ENCODE results near the gene TRIM31.

The TRIM31 gene

DNA sequence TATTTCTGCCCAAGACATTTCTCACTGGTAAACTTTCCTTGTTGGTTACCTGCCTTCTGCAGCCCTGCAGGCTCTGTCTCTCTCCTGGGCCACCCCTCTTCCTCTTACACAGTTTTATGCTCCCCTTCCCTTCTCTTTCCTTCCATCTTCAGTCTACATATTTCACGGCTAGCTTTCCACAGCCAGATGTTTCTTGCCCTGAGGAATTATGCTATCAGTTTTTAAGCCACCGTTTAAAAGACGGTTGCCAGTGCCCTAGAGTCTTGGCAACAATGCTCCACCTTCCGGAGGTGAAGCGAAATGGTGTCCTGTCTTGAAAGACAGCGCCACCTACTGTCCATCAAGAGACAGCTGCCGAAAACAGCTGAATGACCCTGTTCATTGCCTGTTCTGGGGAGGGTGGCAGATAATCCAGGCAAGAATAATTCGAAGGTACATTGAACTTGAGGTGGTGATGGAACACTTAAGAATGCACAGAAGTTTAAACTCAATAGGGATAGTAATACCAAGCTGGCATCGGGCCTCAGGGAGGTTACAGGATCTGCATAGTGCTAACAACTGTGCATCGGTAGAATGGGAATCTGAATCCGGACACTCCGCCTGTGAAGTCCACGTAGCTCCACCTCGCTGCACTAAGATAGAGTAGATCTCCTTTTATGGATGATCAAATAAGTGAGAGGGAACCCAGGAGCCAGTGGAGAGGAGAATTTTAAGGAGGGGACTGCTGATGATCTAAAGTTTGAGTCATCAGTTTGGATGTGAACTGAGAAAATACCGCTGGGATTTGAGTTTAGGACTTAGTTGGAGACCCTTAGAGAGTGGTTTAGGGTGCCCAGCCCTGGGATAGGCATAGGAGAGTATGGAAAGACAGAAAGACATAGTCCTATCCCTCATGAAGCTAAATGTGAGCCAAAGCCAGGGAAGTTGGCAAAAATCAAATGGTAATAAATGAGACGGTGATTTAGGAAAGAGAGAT is 18.3 kb upstream of the TRIM31 start:
- TF ChIP-seq, protein P1, sequence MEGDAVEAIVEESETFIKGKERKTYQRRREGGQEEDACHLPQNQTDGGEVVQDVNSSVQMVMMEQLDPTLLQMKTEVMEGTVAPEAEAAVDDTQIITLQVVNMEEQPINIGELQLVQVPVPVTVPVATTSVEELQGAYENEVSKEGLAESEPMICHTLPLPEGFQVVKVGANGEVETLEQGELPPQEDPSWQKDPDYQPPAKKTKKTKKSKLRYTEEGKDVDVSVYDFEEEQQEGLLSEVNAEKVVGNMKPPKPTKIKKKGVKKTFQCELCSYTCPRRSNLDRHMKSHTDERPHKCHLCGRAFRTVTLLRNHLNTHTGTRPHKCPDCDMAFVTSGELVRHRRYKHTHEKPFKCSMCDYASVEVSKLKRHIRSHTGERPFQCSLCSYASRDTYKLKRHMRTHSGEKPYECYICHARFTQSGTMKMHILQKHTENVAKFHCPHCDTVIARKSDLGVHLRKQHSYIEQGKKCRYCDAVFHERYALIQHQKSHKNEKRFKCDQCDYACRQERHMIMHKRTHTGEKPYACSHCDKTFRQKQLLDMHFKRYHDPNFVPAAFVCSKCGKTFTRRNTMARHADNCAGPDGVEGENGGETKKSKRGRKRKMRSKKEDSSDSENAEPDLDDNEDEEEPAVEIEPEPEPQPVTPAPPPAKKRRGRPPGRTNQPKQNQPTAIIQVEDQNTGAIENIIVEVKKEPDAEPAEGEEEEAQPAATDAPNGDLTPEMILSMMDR (IDR thresholded peaks at IDR 0.05; ENCODE audit: insufficient read depth, low read length, missing control alignments): peak; percentile 98
- no peak overlapping the region for H3K4me3 ChIP-seq (ENCODE audit: low read depth, low read length)
- CTCF ChIA-PET: interaction anchor here (0.7 to 11.5 kb wide), 46 partner anchors 12 to 428 kb away, joined by 3 to 444 read pairs (median 4); partner anchors contain the start of genes TRIM10 and TRIM31
- DNase-seq (ENCODE audit: low read depth, low spot score): peak; percentile 51
- POLR2A ChIA-PET: no interaction called here

DNA sequence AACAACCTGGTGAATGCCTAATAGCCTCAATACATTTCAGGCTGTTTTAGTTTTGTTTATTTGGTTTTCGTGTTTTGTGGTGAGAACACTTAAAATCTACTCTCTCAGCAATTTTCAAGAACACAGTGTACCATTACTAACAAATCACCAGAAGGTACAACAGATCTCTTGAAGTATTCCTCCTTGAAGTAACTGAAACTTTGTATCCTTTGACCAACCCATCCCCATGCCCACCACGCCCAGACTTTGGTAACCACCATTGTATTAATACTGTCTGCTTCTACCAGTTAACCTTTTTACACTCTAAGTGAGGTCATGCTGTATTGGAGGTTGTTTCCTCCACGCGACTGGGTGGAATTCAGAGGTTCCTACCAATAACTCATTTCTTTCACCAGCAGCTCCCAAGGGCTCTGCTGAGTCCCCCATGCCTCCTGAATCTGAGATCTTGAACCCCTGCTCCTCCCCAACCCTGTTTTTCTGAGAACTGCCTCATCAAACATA is 17.3 kb upstream of the TRIM31 start:
- ChIA-PET CTCF (interaction anchor here (0.8 to 11.5 kb wide), 29 partner anchors 13 to 477 kb away, joined by 3 to 444 read pairs (median 4); partner anchors contain the start of genes TRIM10 and TRIM31), POLR2A (no interaction called here)
- no peak overlapping the region for H3K4me3 ChIP-seq (ENCODE audit: low read depth, low read length)
- DNase-seq (ENCODE audit: low read depth, low spot score): no peak
- TF ChIP-seq, protein P1 (IDR thresholded peaks at IDR 0.05; ENCODE audit: insufficient read depth, low read length, missing control alignments): no peak

DNA sequence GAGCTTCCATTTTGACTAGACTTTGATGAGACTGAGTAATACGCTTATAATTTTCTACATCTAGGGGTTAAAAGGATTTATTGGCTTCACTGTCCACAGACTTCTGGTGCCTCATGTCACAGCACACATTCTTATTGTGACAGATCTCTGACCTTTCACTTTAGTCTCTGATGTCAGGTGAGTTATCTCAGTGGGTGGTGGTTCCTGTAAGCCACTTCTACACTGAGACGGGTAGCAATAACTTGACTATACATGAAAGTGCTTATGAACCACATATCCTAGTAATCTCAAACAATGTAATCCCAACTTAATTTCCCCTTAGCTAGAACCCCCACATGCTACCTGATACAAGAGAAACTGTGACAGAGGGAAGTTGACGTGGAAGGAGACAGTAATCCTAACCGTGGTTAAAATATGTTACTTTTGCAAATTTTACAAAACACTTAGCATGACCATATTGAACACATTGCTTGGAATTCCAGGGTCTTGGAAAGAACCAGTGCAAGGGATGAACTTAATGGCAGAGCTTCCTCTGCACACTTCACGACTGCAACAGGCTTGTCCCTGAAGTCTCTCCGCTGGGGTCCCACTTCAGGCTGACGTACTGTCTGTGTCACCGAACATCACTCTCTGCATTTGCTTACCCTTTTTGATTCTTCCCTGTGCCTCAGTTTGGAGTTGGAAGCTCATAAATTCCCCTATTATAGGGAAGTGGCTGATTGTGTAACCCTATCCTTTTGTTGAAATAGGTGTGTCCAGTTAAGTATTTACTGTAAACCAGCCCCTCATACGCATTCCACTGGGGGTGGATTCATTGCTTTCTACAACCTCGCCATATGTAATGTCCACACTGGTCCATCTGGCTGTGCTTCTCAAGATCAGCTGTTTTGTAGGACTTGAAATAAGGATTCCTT is 16.6 kb upstream of the TRIM31 start:
- no peak overlapping the region for H3K4me3 ChIP-seq (ENCODE audit: low read depth, low read length)
- no peak for DNase-seq (ENCODE audit: low read depth, low spot score)
- POLR2A ChIA-PET: no interaction called here
- TF ChIP-seq, protein P1 (IDR thresholded peaks at IDR 0.05; ENCODE audit: insufficient read depth, low read length, missing control alignments): no peak
- CTCF ChIA-PET: interaction anchor here (0.8 to 11.5 kb wide), 11 partner anchors 15 to 476 kb away, joined by 3 to 444 read pairs (median 4); partner anchors contain the start of gene TRIM31

DNA sequence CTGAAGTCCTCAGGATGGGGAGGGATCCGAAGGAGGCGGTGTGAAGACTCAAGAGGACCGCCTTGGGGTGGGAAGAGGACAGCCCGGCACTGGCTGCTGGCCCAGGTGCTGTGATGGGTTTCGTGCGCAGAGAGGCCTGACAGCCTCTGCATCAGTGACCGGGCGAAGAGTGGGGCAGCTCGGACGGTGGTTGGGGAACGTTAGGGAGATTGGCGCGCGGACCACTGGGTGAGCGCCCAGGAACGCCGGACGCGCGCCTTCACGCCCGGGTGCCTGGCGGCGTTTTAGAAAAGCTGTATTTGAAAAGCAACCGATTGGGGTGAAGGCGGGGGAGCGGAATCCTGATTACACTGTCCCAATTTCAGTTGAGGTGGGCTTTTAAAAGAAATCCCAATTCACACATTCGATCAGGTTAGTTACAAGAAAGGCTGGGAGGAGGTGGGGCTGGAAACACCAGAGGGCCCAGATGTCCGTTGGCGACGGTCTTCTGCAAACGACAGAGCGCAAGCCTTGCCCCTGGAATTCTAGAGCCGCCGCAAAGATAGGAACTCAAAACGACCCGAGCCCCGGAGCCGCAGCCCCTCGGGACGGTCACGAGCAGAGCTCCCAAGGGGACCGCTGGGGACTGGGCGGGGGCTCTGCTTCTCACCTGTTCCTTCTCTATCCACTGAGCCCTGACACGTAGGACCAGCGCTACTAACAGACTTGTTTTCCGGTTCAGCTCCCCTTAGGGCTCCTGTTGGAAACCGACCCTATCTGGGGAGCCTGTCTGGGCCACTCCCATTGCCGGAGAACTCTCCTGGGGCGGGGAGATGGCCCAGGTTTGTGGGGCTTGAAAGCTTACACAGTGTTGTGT is 14.6 kb upstream of the TRIM31 start:
- POLR2A ChIA-PET: no interaction called here
- DNase-seq (ENCODE audit: low read depth, low spot score): no peak
- no peak overlapping the region for H3K4me3 ChIP-seq (ENCODE audit: low read depth, low read length)
- TF ChIP-seq, protein P1 (IDR thresholded peaks at IDR 0.05; ENCODE audit: insufficient read depth, low read length, missing control alignments): no peak
- CTCF ChIA-PET: interaction anchor here (0.8 to 4.8 kb wide), 5 partner anchors 21 to 305 kb away, joined by 3 to 49 read pairs (median 3); no protein-coding TSS in a partner anchor

DNA sequence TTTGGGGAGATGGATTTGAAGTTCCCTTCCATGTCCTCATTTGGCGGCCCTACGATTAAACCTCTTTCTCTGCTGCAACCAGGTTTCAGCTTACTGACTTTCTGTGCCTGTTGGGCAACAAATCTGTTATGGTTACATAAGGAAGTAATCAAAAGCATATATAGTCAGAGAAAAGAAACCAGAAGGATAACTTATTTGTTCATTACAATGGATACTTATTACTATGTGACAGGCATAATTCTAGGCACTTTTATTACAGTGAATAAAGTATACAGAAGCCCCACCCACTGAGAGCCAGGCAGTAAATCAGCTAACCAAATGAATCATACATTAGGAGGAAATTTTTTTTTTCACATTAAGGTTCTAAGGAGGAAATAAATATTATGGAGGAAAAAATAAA is 9.6 kb upstream of the TRIM31 start:
- ChIA-PET CTCF (interaction anchor here (1.9 to 22.6 kb wide), 2 partner anchors 12 to 19 kb away, joined by 13 to 444 read pairs; partner anchors contain the start of gene TRIM40), POLR2A (no interaction called here)
- TF ChIP-seq, protein P1 (IDR thresholded peaks at IDR 0.05; ENCODE audit: insufficient read depth, low read length, missing control alignments): no peak
- H3K4me3 ChIP-seq (ENCODE audit: low read depth, low read length): no peak overlapping the region
- DNase-seq (ENCODE audit: low read depth, low spot score): no peak
